Endothelial cell (in vitro differentiated cells): Measurements from ENCODE around the gene TMEM86A. TPM values are rescaled to one million over a fixed set of nuclear protein-coding genes. Genes with fewer than 3 reads are reported as not detected.
"Not testable (repeated sequence)": the region's sequence is repeated elsewhere in the genome, so short reads cannot be mapped to it uniquely, and the experiment has no call there.

Experiments
- DNase-seq: peaks from one replicate; pipeline ENCODE4 v3.0.0; 2021; ENCODE audit warnings: low spot score
- H3K27ac Mint-ChIP-seq: one replicate; pipeline ENCODE4 v1.8.0; 2021; ENCODE audit warnings: mixed read lengths, inconsistent platforms; ENCODE audit not compliant: unreplicated experiment
- H3K27me3 Mint-ChIP-seq: one replicate; pipeline ENCODE4 v1.8.0; 2021; ENCODE audit warnings: mild to moderate bottlenecking, moderate library complexity, mixed read lengths, inconsistent platforms; ENCODE audit not compliant: unreplicated experiment
- H3K36me3 Mint-ChIP-seq: one replicate; pipeline ENCODE4 v1.8.0; 2021; ENCODE audit warnings: mild to moderate bottlenecking, low read depth, mixed read lengths, inconsistent platforms; ENCODE audit not compliant: unreplicated experiment
- H3K4me1 Mint-ChIP-seq: one replicate; pipeline ENCODE4 v1.8.0; 2021; ENCODE audit warnings: mild to moderate bottlenecking, mixed read lengths, inconsistent platforms; ENCODE audit not compliant: unreplicated experiment
- H3K4me3 Mint-ChIP-seq: one replicate; pipeline ENCODE4 v1.8.0; 2021; ENCODE audit warnings: mild to moderate bottlenecking, mixed read lengths, inconsistent platforms; ENCODE audit not compliant: unreplicated experiment
- H3K9me3 Mint-ChIP-seq: one replicate; pipeline ENCODE4 v1.8.0; 2021; ENCODE audit warnings: mixed read lengths, inconsistent platforms; ENCODE audit not compliant: unreplicated experiment
- total RNA-seq: library from RNA; stranded (reverse); fragmentation: NEBNext Ultra II Directional; extraction: Animal tissue kit (Norgen Biotek cat#: 25700); gene quantifications from one replicate; pipeline ENCODE4 v1.2.1, GENCODE V29; 2021; ENCODE audit not compliant: unreplicated experiment
- TF ChIP-seq, protein P1 (sequence below): fragments of 200-600 bp; sonication (generic); IDR thresholded peaks from one replicate; pipeline ENCODE4 v1.5.0; 2021; ENCODE audit warnings: antibody characterized with exemption; ENCODE audit not compliant: unreplicated experiment

TMEM86A gene
- total RNA-seq, 1 donor from 2014 or later = 3.9 TPM

DNA sequence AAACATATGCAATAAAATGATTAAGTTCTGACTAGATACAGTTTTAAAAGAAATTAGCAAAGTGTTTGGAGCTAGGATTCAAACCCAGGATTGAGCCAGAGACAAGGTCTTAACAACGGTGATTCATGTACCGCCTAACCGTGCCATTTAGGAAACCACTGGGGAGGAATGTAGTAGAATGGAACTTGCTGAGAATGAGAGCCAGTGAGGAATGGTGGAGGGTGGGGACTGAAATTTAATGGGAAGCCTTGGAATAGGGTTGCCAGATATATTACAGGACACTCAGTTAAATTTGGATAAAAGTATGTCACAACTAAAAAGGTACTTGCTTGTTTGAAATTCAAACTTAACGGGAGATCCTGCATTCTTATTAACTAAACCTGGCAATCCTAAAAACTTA lies 30.4 kb upstream of the TMEM86A start:
- Mint-ChIP-seq H3K9me3 (no peaks in the 10 kb centered on the region), H3K27me3 (peaks cover 4% of the 10 kb centered on the region), H3K36me3 (no peaks in the 10 kb centered on the region), H3K27ac (no peak overlapping the region), H3K4me3 (no peak overlapping the region), H3K4me1 (peaks cover 9% of the 10 kb centered on the region)
- DNase-seq = no peak
- TF ChIP-seq, protein P1, sequence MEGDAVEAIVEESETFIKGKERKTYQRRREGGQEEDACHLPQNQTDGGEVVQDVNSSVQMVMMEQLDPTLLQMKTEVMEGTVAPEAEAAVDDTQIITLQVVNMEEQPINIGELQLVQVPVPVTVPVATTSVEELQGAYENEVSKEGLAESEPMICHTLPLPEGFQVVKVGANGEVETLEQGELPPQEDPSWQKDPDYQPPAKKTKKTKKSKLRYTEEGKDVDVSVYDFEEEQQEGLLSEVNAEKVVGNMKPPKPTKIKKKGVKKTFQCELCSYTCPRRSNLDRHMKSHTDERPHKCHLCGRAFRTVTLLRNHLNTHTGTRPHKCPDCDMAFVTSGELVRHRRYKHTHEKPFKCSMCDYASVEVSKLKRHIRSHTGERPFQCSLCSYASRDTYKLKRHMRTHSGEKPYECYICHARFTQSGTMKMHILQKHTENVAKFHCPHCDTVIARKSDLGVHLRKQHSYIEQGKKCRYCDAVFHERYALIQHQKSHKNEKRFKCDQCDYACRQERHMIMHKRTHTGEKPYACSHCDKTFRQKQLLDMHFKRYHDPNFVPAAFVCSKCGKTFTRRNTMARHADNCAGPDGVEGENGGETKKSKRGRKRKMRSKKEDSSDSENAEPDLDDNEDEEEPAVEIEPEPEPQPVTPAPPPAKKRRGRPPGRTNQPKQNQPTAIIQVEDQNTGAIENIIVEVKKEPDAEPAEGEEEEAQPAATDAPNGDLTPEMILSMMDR = no peak

DNA sequence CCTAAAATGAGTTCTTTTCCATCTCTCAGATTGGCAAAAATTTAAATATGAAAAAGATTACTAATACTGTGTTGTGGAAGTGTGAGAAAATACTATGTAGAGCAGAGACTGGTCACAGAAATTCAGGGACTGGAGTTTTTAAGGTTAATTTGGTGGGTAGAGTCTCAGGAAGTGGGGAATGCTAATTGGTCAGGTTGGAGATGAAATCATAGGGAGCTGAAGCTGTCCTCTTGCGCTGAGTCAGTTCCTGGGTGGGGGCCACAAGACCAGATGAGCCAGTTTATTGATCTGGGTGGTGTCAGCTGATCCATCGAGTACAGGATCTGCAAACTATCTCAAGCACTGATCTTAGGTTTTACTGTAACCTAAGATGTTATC lies 29.4 kb upstream of the TMEM86A start:
- peaks cover 9% of the 10 kb centered on the region for H3K4me1 Mint-ChIP-seq
- H3K36me3 Mint-ChIP-seq = no peaks in the 10 kb centered on the region
- no peak for DNase-seq
- no peaks in the 10 kb centered on the region for H3K9me3 Mint-ChIP-seq
- TF ChIP-seq, protein P1 = no peak
- H3K4me3 Mint-ChIP-seq = no peak overlapping the region
- no peak overlapping the region for H3K27ac Mint-ChIP-seq
- H3K27me3 Mint-ChIP-seq = peaks cover 4% of the 10 kb centered on the region

DNA sequence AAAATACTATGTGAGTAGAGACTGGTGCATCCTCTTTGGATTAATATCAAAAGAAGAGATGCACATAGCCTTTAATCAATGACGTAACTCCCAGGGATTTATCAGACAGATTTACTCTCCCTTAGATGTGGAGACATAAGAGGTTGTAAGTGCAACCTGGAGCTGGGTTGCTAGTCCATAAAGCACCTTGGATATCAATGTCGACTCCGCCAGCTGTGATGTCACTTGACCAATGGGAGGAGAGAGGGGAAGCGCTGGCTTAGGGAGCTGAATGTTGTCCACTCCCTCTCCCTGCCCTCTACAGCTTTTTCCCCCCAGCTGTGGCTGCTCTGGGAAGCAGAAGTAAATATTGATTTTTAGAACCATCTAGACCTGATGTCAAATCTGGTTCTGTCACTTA lies 28.9 kb upstream of the TMEM86A start:
- Mint-ChIP-seq H3K27me3 (peaks cover 4% of the 10 kb centered on the region), H3K4me3 (no peak overlapping the region), H3K4me1 (peaks cover 9% of the 10 kb centered on the region), H3K9me3 (no peaks in the 10 kb centered on the region), H3K27ac (no peak overlapping the region), H3K36me3 (no peaks in the 10 kb centered on the region)
- TF ChIP-seq, protein P1 = no peak
- no peak for DNase-seq

DNA sequence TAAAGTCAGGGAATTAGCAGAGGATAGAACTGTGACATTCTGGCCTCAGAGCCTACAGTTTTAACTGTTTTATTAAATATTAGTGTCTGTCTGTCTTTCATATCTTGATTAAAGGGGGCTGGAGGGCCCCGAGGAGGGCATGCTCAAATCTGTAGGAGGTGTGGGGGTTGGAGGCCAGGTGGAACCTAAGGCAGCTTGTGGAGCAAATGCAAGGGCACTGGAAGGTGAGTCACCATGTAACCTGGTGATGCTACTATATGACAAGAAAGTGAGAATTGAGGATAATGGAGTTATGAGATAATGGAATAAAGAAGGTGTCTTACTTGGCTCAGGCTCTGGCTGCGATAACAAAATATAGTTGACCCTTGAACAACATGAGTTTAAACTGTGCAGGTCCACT lies 27.3 kb upstream of the TMEM86A start:
- H3K4me3 Mint-ChIP-seq = no peak overlapping the region
- no peak for DNase-seq
- H3K9me3 Mint-ChIP-seq = no peaks in the 10 kb centered on the region
- TF ChIP-seq, protein P1 = no peak
- H3K27me3 Mint-ChIP-seq = peaks cover 3% of the 10 kb centered on the region
- H3K4me1 Mint-ChIP-seq = peaks cover 9% of the 10 kb centered on the region
- H3K36me3 Mint-ChIP-seq = no peaks in the 10 kb centered on the region
- H3K27ac Mint-ChIP-seq = no peak overlapping the region

DNA sequence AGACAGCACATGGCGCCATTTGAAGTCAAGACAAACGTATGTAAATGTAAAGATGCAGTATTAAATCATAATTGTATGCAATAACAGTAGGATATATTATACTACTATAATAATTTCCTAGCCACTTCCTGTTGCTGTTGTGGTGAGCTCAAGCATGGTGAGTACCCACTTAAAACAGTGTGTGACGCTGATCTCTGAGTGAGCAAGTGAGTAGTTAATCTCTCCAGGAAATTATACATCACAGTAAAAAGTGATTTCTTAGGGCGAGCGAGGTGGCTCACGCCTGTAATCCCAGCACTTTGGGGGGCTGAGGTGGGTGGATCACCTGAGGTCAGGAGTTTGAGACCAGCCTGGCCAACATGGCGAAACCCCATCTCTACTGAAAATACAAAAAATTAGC lies 26.4 kb upstream of the TMEM86A start:
- H3K4me1 Mint-ChIP-seq, H3K4me3 Mint-ChIP-seq, H3K27ac Mint-ChIP-seq, H3K9me3 Mint-ChIP-seq, DNase-seq, H3K27me3 Mint-ChIP-seq, H3K36me3 Mint-ChIP-seq: not testable (repeated sequence)

DNA sequence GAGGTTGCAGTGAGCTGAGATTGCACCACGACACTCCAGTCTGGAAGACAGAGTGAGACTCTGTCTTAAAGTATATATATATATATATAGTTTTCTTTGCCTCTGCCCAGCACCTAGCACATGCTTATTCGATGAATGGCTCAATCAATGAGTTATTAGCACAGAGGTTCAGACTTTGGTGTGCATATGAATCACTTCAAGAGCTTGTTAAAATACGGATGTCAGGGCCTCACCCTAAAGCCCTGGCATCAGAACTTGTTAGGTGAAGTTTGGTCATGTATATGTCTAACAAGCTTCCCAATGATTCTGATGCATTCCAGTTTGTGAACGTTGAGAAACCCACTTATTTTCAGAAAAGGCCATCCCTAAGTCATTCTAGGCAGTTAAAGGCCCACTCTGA lies 21.8 kb upstream of the TMEM86A start:
- TF ChIP-seq, protein P1 = no peak
- no peaks in the 10 kb centered on the region for H3K36me3 Mint-ChIP-seq
- peaks cover 3% of the 10 kb centered on the region for H3K27me3 Mint-ChIP-seq
- H3K4me1 Mint-ChIP-seq = no peaks in the 10 kb centered on the region
- DNase-seq = no peak
- H3K4me3 Mint-ChIP-seq = no peak overlapping the region
- no peaks in the 10 kb centered on the region for H3K9me3 Mint-ChIP-seq
- H3K27ac Mint-ChIP-seq = no peak overlapping the region
